HCT116 (cell line): ENCODE measurements around the gene TRHDE. TPM values are rescaled to one million over a fixed set of nuclear protein-coding genes. Genes with fewer than 3 reads are reported as not detected.

Experiments
- ATAC-seq: fragments of 200-7000 bp; cut with Tn5 transposase; 2 replicates; pipeline ENCODE4 v1.9.1; 2020; ENCODE audit warnings: mild to moderate bottlenecking, moderate library complexity
- BruUV-seq: library from RNA; stranded (reverse); fragments of 400-500 nt; replicated peaks from 2 replicates; lab custom pipeline; 2021; lab: Mats Ljungman, UMichigan
- CTCF ChIA-PET: fragments of 300-600 bp; sonication (Branson Sonifier 250); formaldehyde crosslinking; loops from one replicate; lab custom pipeline; 2021; ENCODE audit warnings: antibody characterized with exemption; lab: Charles Lee
- POLR2A ChIA-PET: fragments of 300-600, 350-600 bp; sonication (Branson Sonifier 250); formaldehyde crosslinking; loops from one replicate; lab custom pipeline; 2021; ENCODE audit warnings: antibody characterized with exemption; lab: Charles Lee
- RAD21 ChIA-PET, 2 experiments: fragments of 300-600 bp; sonication (Branson Sonifier 250); formaldehyde crosslinking; loops; one replicate each; lab custom pipeline; 2023; ENCODE audit warnings: low total read pairs in 2 of 2; ENCODE audit not compliant: uncharacterized antibody in 2 of 2, unreplicated experiment in 2 of 2, low non-redundant PET in 1 of 2; lab: Charles Lee
- DNase-seq: peaks from one replicate; pipeline ENCODE4 v3.0.0-alpha.2; 2010; ENCODE audit warnings: low read depth, low spot score
- H2AFZ ChIP-seq: fragments of 200-600 bp; shearing (Covaris generic), sonication (generic); 2 replicates; pipeline ENCODE4 v1.6.1; 2017; ENCODE audit warnings: low read depth, mixed run types, mixed read lengths, antibody characterized with exemption, low read length; ENCODE audit not compliant: poor library complexity, severe bottlenecking
- H3K27ac ChIP-seq: 2 replicates; pipeline ENCODE4 v1.5.1; 2012; ENCODE audit warnings: low read depth, low read length
- H3K27me3 ChIP-seq: fragments of 200-600 bp; sonication (generic); 2 replicates; pipeline ENCODE4 v1.6.1; 2016; ENCODE audit warnings: mixed run types, low read length, mixed read lengths; ENCODE audit not compliant: insufficient read depth
- H3K36me3 ChIP-seq, 2 experiments: fragments of 200-500 bp in 1 of 2; fragments of 200-600 bp in 1 of 2; sonication (Bioruptor generic) in 1 of 2; sonication (generic) in 1 of 2; 2 replicates each; pipeline versions ENCODE4 v1.5.1 to v1.6.1; 2014 to 2016; ENCODE audit warnings: low read length in 2 of 2, inconsistent platforms in 1 of 2, mixed read lengths in 1 of 2, mixed run types in 1 of 2; ENCODE audit not compliant: insufficient read depth in 2 of 2, control insufficient read depth in 1 of 2
- H3K4me1 ChIP-seq, 2 experiments: fragments of 200-600 bp in 1 of 2; sonication (generic) in 1 of 2; 2 replicates each; pipeline versions ENCODE4 v1.5.1 to v1.6.1; 2012 to 2017; ENCODE audit warnings: low read length in 2 of 2, inconsistent platforms in 1 of 2, mild to moderate bottlenecking in 1 of 2, mixed read lengths in 1 of 2, mixed run types in 1 of 2, moderate library complexity in 1 of 2; ENCODE audit not compliant: insufficient read depth in 2 of 2, control insufficient read depth in 1 of 2
- H3K4me2 ChIP-seq: fragments of 200-600 bp; sonication (generic); 2 replicates; pipeline ENCODE4 v1.6.1; 2017; ENCODE audit warnings: mixed run types, low read length, mixed read lengths
- H3K4me3 ChIP-seq, 2 experiments: fragments of 200-600 bp in 1 of 2; sonication (generic) in 1 of 2; replicated peaks in 1 of 2; 2 replicates each; pipeline ENCODE4 v1.5.1; 2011 to 2016; ENCODE audit warnings: low read length in 2 of 2, control low read depth in 1 of 2, low read depth in 1 of 2, mild to moderate bottlenecking in 1 of 2, mixed read lengths in 1 of 2, mixed run types in 1 of 2
- H3K79me2 ChIP-seq: fragments of 200-600 bp; sonication (generic); 2 replicates; pipeline ENCODE4 v1.6.1; 2017; ENCODE audit warnings: mild to moderate bottlenecking, mixed run types, low read length, moderate library complexity, mixed read lengths; ENCODE audit not compliant: insufficient read depth
- H3K9ac ChIP-seq: fragments of 200-600 bp; sonication (generic); 2 replicates; pipeline ENCODE4 v1.6.1; 2016; ENCODE audit warnings: low read length, mixed read lengths
- H3K9me2 ChIP-seq: fragments of 200-600 bp; sonication (generic), shearing (Covaris generic); 2 replicates; pipeline ENCODE4 v1.6.1; 2017; ENCODE audit warnings: mixed run types, mild to moderate bottlenecking, moderate library complexity; ENCODE audit not compliant: insufficient read depth
- H3K9me3 ChIP-seq, 2 experiments: fragments of 200-500 bp in 1 of 2; fragments of 200-600 bp in 1 of 2; sonication (Bioruptor generic) in 1 of 2; sonication (generic) in 1 of 2; 2 replicates each; pipeline ENCODE4 v1.6.1; 2014 to 2017; ENCODE audit warnings: low read length in 2 of 2, mixed read lengths in 2 of 2, inconsistent platforms in 1 of 2, low read depth in 1 of 2, mild to moderate bottlenecking in 1 of 2, mixed run types in 1 of 2, moderate library complexity in 1 of 2; ENCODE audit not compliant: control insufficient read depth in 1 of 2, insufficient read depth in 1 of 2
- H4K20me1 ChIP-seq: fragments of 200-600 bp; sonication (generic), shearing (Covaris generic); 2 replicates; pipeline ENCODE4 v1.6.1; 2017; ENCODE audit warnings: mixed run types, mild to moderate bottlenecking, moderate library complexity; ENCODE audit not compliant: insufficient read depth
- EZH2 ChIP-seq: fragments of 200-600 bp; sonication (generic); IDR thresholded peaks from 2 replicates; pipeline ENCODE4 v1.6.1; 2017; ENCODE audit warnings: antibody characterized with exemption, mixed run types
- SRF ChIP-seq: IDR thresholded peaks from 2 replicates; pipeline ENCODE4 v1.6.1; 2012; ENCODE audit warnings: low read depth
- intact Hi-C: fragments of 100-400 bp; cut with micrococcal nuclease; formaldehyde crosslinking; loops from 2 replicates; pipeline ENCODE4 v1.10.0; 2022
- total RNA-seq: library from RNA; stranded (reverse); gene quantifications from one replicate; pipeline ENCODE4 v1.2.1, GENCODE V29; 2021; ENCODE audit not compliant: unreplicated experiment
- TF ChIP-seq, protein P1 (sequence below): IDR thresholded peaks from 2 replicates; pipeline ENCODE4 v1.6.1; 2012; ENCODE audit warnings: low read depth
- TF ChIP-seq, protein P2 (sequence below): IDR thresholded peaks from 2 replicates; pipeline ENCODE4 v1.6.1; 2011; ENCODE audit warnings: mild to moderate bottlenecking, low read length, moderate library complexity; ENCODE audit not compliant: insufficient replicate concordance; ENCODE audit errors: extremely low read depth

The TRHDE gene
- total RNA-seq, 1 experiment from 2014 or later: 2.9 TPM

DNA sequence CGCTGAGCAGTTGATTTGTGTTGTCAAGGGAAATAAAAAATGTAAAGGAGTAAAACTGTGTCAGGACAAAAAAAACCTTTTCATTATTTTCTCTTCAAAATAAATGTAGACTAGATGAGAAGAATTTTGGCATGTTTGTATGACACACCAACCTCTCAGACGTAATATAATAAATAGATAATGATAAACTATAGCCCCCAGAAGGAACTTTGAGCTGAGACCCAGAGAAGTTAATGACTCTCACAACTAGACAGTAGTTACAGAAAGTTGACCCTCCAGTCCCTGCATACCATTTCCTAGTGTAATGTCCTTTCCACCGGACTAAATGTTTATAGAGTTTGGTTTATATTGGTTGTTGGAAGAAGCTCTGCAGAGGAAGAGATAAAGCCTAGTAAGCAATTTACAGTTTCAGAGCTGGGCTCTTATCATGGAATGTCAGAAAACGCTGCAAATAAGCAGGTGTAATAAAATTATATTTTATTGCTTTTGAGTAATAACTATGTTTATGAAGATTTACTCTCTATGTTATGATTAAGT, 97.3 kb downstream of the TRHDE start (continued):
- TF ChIP-seq, protein P1, sequence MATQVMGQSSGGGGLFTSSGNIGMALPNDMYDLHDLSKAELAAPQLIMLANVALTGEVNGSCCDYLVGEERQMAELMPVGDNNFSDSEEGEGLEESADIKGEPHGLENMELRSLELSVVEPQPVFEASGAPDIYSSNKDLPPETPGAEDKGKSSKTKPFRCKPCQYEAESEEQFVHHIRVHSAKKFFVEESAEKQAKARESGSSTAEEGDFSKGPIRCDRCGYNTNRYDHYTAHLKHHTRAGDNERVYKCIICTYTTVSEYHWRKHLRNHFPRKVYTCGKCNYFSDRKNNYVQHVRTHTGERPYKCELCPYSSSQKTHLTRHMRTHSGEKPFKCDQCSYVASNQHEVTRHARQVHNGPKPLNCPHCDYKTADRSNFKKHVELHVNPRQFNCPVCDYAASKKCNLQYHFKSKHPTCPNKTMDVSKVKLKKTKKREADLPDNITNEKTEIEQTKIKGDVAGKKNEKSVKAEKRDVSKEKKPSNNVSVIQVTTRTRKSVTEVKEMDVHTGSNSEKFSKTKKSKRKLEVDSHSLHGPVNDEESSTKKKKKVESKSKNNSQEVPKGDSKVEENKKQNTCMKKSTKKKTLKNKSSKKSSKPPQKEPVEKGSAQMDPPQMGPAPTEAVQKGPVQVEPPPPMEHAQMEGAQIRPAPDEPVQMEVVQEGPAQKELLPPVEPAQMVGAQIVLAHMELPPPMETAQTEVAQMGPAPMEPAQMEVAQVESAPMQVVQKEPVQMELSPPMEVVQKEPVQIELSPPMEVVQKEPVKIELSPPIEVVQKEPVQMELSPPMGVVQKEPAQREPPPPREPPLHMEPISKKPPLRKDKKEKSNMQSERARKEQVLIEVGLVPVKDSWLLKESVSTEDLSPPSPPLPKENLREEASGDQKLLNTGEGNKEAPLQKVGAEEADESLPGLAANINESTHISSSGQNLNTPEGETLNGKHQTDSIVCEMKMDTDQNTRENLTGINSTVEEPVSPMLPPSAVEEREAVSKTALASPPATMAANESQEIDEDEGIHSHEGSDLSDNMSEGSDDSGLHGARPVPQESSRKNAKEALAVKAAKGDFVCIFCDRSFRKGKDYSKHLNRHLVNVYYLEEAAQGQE: no peak

DNA sequence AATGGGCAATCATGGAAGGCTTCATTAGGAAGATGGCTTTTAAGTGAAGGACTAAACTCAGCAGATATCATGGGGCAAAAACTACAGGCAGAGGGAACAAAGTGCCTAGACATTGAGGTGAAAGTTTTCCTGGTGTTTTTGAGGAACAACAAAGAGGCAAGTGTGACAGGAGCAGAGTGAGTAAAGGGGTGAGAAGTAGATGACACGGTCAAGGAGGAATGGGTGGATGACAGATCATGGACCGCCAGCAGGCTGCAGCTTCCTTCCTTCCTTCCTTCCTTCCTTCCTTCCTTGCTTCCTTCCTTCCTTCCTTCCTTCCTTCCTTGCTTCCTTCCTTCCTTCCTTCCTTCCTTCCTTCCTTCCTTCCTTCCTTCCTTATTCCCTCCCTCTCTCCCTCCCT, 108.3 kb downstream of the TRHDE start:
- H3K4me1 ChIP-seq: no peaks in the 10 kb centered on the region
- H4K20me1 ChIP-seq: no peaks in the 10 kb centered on the region
- H3K27ac ChIP-seq: no peak overlapping the region
- ChIA-PET CTCF (no interaction called here), RAD21 (no interaction called here), POLR2A (no interaction called here)
- H2AFZ ChIP-seq: no peak overlapping the region
- ATAC-seq (no peak), DNase-seq (no peak)
- no peaks in the 10 kb centered on the region for H3K36me3 ChIP-seq
- no peaks in the 10 kb centered on the region for H3K79me2 ChIP-seq
- intact Hi-C loops: no loop called here
- TF ChIP-seq SRF: no peak
- TF ChIP-seq, protein P2, sequence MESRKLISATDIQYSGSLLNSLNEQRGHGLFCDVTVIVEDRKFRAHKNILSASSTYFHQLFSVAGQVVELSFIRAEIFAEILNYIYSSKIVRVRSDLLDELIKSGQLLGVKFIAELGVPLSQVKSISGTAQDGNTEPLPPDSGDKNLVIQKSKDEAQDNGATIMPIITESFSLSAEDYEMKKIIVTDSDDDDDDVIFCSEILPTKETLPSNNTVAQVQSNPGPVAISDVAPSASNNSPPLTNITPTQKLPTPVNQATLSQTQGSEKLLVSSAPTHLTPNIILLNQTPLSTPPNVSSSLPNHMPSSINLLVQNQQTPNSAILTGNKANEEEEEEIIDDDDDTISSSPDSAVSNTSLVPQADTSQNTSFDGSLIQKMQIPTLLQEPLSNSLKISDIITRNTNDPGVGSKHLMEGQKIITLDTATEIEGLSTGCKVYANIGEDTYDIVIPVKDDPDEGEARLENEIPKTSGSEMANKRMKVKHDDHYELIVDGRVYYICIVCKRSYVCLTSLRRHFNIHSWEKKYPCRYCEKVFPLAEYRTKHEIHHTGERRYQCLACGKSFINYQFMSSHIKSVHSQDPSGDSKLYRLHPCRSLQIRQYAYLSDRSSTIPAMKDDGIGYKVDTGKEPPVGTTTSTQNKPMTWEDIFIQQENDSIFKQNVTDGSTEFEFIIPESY: no peak
- no peak for TF ChIP-seq EZH2
- H3K9me3 ChIP-seq: no peaks in the 10 kb centered on the region
- no peaks in the 10 kb centered on the region for H3K27me3 ChIP-seq
- no peak overlapping the region for H3K4me3 ChIP-seq
- H3K9ac ChIP-seq: no peak overlapping the region
- no TSS peak for BruUV-seq
- no peaks in the 10 kb centered on the region for H3K9me2 ChIP-seq
- no peak overlapping the region for H3K4me2 ChIP-seq
